BE2C (cell line): ENCODE measurements around the gene UBE2A. TPM values are rescaled to one million over a fixed set of nuclear protein-coding genes. Genes with fewer than 3 reads are reported as not detected.

ENCODE experiments used
- DNase-seq: peaks from one replicate; pipeline ENCODE4 v3.0.0-alpha.2; 2020
- H3K27me3 ChIP-seq: fragments of 250-450 bp; sonication (Bioruptor Pico); 2 replicates; pipeline ENCODE4 v1.5.1; 2020; ENCODE audit warnings: mild to moderate bottlenecking
- H3K36me3 ChIP-seq: fragments of 250-450 bp; sonication (Bioruptor Pico); 2 replicates; pipeline ENCODE4 v1.5.1; 2020; ENCODE audit warnings: mild to moderate bottlenecking
- H3K4me1 ChIP-seq: fragments of 250-450 bp; sonication (Bioruptor Pico); 2 replicates; pipeline ENCODE4 v1.5.1; 2020
- H3K4me3 ChIP-seq: 2 replicates; pipeline ENCODE4 v1.5.1; 2011; ENCODE audit warnings: low read depth, low read length
- H3K9me3 ChIP-seq: fragments of 250-450 bp; sonication (Bioruptor Pico); 2 replicates; pipeline ENCODE4 v1.5.1; 2020
- CTCF ChIP-seq: IDR thresholded peaks from 2 replicates; pipeline ENCODE4 v1.5.1; 2012; ENCODE audit warnings: mild to moderate bottlenecking, low read depth, low read length
- polyA plus RNA-seq: library from polyadenylated mRNA; unstranded; fragments of >200 nt; gene quantifications from one replicate; pipeline ENCODE4 v1.2.1, GENCODE V29; 2012; ENCODE audit warnings: low read depth, missing spikeins; ENCODE audit not compliant: insufficient read length, insufficient read depth

The UBE2A gene
- 47.2 TPM for polyA plus RNA-seq

- no peak for TF ChIP-seq CTCF
- H3K36me3 ChIP-seq, result no peaks in the 10 kb centered on the region
- peak; percentile 93 for DNase-seq
- H3K27me3 ChIP-seq, result no peaks in the 10 kb centered on the region
- no peaks in the 10 kb centered on the region for H3K9me3 ChIP-seq
- no peaks in the 10 kb centered on the region for H3K4me1 ChIP-seq
- peak within 1 kb of the TSS; percentile 62 for H3K4me3 ChIP-seq
These were observed at the start of gene UBE2A for GRCh38 chrX:119574394-119575266. UBE2A (plus strand) TSS chrX:119574563; CDS start chrX:119574712, 149 bp downstream.

DNA sequence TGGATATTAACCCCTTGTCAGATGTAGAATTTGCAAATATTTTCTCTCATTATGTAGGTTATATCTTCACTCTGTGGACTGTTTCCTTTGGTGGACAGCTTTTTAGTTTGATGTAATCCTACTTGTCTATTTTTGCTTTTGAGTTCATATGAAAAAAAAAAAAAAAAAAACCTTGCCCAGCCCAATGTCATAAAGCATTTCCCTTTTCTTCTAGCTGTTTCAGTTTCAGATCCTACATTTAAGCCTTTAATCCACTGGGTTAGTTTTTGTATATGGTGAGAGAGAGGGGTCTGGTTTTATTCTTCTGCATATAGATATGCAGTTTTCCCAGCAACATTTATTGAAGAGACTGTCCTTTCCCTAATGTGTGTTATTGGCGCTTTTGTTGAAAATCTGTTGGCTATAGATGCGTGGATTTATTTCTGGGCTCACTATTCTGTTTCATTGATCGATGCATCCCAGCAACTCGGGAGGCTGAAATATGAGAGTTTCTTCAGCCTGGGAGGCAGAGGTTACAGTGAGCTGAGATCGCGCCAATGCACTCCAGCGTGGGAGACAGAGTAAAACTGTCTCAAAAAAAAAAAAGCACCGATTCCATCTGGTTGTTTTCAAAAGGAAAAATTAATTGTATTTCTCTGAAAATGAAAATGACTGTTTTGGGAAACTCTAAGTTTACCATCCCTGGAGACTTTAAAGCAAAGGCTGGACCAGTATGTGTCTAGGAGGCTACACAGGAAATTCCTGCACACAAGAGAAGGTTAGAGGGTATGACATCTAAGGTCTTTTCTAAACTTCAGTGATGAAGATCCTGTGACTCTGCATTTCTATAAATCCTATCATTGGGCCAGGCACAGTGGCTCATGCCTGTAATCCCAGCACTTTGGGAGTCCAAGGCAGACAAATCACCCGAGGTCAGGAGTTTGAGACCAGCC lies 44.8 kb upstream of the UBE2A start:
- Histone ChIP-seq H3K4me1 (no peaks in the 10 kb centered on the region), H3K27me3 (no peaks in the 10 kb centered on the region), H3K4me3 (no peak overlapping the region), H3K9me3 (no peaks in the 10 kb centered on the region), H3K36me3 (no peaks in the 10 kb centered on the region)
- no peak for DNase-seq
- TF ChIP-seq CTCF, result no peak

DNA sequence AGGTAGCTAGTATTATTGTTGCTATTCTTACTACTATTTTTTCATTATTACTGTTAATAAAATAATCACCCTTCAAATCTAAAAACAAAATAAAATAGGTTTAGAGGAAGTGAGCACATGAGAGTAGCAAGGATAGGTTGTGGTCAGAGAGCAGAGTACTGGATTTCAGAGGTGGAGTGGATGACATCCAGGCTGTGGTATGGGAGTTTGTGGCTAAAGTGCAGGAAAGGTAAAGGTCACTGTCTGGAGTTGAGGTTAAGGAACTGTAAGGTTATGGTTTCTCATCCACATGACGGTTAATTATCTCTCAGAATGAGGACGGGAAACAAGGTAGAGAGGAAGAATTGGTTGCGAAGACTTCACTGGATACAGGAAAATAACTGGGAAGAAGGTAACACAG lies 36.9 kb upstream of the UBE2A start:
- TF ChIP-seq CTCF, result no peak
- no peak for DNase-seq
- Histone ChIP-seq H3K4me1 (no peaks in the 10 kb centered on the region), H3K9me3 (no peaks in the 10 kb centered on the region), H3K27me3 (no peaks in the 10 kb centered on the region), H3K4me3 (no peak overlapping the region), H3K36me3 (no peaks in the 10 kb centered on the region)

GRCh38 chrX:119539872-119540271 lies 34.5 kb upstream of the UBE2A start:
- Histone ChIP-seq H3K9me3 (no peaks in the 10 kb centered on the region), H3K4me1 (no peaks in the 10 kb centered on the region), H3K36me3 (no peaks in the 10 kb centered on the region), H3K27me3 (no peaks in the 10 kb centered on the region), H3K4me3 (no peak overlapping the region)
- TF ChIP-seq CTCF, result 0 out of 2 replicates have a peak, but pooled peaks have one; percentile 13
- no peak for DNase-seq

DNA sequence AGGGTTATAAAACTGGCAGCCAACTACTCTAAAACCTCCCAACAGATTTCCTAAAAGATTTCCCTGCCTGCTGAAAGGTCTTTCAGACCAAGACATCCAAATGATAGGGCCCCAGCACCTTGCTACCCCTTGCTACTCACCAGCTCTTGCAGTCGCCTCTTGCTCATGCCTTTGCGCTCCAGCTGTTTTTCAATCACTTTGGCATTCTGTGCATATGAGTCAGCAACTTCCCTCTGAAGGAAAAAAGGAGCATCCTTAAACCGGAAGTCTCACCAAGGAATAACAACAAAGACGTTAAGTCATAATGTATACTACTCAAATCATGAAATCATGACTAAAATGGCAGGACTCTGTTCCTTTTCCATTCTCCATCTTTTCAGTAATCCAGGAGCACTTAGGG lies 33.2 kb upstream of the UBE2A start:
- H3K36me3 ChIP-seq, result no peaks in the 10 kb centered on the region
- H3K27me3 ChIP-seq, result no peaks in the 10 kb centered on the region
- DNase-seq, result no peak
- no peak overlapping the region for H3K4me3 ChIP-seq
- no peak for TF ChIP-seq CTCF
- no peaks in the 10 kb centered on the region for H3K4me1 ChIP-seq
- H3K9me3 ChIP-seq, result no peaks in the 10 kb centered on the region
